Measurements from ENCODE around the gene ELOB.

ELOB gene

DNA sequence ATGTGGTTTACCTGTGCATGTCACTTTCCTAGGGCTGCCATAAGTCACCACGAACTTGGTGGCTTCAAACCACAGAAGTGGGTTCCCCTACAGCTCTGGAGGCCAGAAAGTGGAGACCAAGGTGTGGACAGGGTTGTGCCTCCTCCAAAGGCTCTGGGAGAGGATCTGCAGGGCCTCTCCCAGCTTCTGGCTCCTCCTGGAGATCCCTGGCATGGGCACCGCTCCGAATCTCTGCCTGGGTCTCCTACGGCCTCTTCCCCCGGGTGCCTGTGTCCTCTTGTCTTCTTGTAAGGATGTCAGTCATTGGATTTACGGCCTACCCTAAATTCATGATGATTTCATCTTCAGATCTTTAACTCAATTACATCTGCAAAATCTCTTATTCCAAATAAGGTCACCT is 27.1 kb downstream of the ELOB start:
- Histone ChIP-seq H3K27ac (ENCODE audit: low read depth, low read length) (no peak overlapping the region), H3K36me3 (ENCODE audit: insufficient read depth, low read length) (peaks cover 8% of the 10 kb centered on the region; the same call in 1 of the 2 replicates), H3K4me3 (ENCODE audit: low read length) (no peak overlapping the region), H3K9ac (ENCODE audit: low read depth, low read length) (no peak overlapping the region), H3K9me3 (ENCODE audit: insufficient read depth, low read depth, low read length) (no peaks in the 10 kb centered on the region), H3K4me1 (ENCODE audit: insufficient read depth, low read length) (peaks cover 6% of the 10 kb centered on the region), H3K27me3 (ENCODE audit: insufficient read depth, low read length) (no peaks in the 10 kb centered on the region)
- WGBS = 95% methylated on average over 6 of the region's 6 CpGs

DNA sequence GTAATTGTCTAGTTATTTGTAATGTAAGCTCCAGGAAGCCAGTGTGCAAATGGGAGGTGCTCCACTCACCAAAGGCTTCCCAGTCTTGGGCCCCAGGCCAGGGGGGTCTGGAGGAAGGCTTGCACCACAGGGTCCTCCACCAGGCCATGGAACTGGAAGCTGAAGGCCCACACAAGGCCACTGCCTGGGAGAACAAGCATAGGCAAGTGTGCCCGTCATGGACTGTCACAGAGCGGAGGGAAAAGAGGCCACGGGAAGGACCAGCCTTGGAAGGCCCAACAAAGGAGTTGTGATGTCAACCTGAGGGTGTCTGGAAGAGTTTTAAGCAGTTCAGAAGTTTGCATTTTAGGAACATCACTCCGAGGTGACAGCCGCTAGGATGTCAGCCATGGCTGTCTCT is 27.6 kb downstream of the ELOB start:
- Histone ChIP-seq H3K9me3 (ENCODE audit: insufficient read depth, low read depth, low read length) (no peaks in the 10 kb centered on the region), H3K4me1 (ENCODE audit: insufficient read depth, low read length) (peaks cover 1% of the 10 kb centered on the region), H3K36me3 (ENCODE audit: insufficient read depth, low read length) (peaks cover 5% of the 10 kb centered on the region; the same call in 1 of the 2 replicates), H3K27ac (ENCODE audit: low read depth, low read length) (no peak overlapping the region), H3K9ac (ENCODE audit: low read depth, low read length) (no peak overlapping the region), H3K27me3 (ENCODE audit: insufficient read depth, low read length) (no peaks in the 10 kb centered on the region), H3K4me3 (ENCODE audit: low read length) (no peak overlapping the region)
- 94% methylated on average over 5 of the region's 5 CpGs for WGBS

DNA sequence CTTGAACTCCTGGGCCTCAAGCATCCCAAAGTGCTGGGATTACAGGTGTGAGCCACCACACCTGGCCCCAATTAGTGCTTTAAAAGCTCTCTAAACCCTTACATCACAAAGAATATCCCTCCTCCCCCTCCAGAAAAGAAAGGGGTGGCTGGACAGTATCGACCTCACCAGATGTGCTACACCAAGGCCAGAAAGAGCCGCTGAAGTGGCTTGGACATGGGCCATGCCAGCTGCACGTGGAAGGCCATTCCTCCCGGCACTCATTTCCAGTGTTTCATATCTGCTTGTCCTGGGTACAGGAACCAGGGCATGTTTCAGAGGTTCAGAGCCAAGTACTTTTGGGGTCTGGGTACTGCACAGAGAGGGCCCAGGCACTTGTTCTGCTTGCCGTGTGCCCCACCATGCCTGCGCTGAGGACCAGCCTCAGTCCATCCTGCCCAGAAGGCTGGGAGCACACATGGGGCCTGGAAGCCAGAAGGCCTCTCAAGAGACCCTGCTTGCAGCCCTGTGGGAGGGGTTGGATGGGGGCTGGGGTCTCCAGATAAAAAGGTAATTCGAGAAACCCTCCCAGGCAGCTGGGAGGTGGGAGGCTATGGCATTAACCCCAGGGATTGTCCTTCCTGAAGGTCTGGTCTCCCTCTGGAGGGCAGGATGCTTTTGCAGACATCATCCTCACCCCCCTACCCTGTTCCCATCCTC is 28.2 kb downstream of the ELOB start:
- no peaks in the 10 kb centered on the region for H3K4me1 ChIP-seq (ENCODE audit: insufficient read depth, low read length)
- 0 out of 2 replicates have a peak, but pooled peaks cover 4% of the 10 kb centered on the region for H3K36me3 ChIP-seq (ENCODE audit: insufficient read depth, low read length)
- H3K27ac ChIP-seq (ENCODE audit: low read depth, low read length) = no peak overlapping the region
- H3K9ac ChIP-seq (ENCODE audit: low read depth, low read length) = no peak overlapping the region
- H3K27me3 ChIP-seq (ENCODE audit: insufficient read depth, low read length) = no peaks in the 10 kb centered on the region
- no peaks in the 10 kb centered on the region for H3K9me3 ChIP-seq (ENCODE audit: insufficient read depth, low read depth, low read length)
- H3K4me3 ChIP-seq (ENCODE audit: low read length) = no peak overlapping the region
- WGBS = 93% methylated on average over 7 of the region's 7 CpGs

DNA sequence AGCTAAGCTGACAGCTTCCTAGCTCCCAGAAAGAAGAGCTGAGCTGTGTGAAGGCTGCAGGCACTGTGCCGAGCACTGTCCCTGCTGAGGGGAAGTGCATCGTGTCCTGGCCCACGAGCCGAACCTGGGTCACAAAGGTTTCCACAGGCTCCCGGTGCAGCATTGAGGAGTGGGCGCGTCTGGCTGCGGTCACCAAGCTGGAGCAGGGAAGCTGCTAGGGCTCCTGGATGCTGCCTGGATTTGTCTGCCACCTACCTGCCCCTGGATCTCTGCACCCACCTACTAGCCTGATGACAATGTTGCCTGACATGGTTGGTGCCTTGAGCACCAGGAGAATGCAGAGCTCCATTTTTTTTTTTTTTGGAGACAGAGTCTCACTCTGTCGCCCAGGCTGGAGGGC is 31.1 kb downstream of the ELOB start:
- WGBS = 89% methylated on average over 9 of the region's 9 CpGs
- Histone ChIP-seq H3K4me1 (ENCODE audit: insufficient read depth, low read length) (no peaks in the 10 kb centered on the region), H3K9ac (ENCODE audit: low read depth, low read length) (no peak overlapping the region)

DNA sequence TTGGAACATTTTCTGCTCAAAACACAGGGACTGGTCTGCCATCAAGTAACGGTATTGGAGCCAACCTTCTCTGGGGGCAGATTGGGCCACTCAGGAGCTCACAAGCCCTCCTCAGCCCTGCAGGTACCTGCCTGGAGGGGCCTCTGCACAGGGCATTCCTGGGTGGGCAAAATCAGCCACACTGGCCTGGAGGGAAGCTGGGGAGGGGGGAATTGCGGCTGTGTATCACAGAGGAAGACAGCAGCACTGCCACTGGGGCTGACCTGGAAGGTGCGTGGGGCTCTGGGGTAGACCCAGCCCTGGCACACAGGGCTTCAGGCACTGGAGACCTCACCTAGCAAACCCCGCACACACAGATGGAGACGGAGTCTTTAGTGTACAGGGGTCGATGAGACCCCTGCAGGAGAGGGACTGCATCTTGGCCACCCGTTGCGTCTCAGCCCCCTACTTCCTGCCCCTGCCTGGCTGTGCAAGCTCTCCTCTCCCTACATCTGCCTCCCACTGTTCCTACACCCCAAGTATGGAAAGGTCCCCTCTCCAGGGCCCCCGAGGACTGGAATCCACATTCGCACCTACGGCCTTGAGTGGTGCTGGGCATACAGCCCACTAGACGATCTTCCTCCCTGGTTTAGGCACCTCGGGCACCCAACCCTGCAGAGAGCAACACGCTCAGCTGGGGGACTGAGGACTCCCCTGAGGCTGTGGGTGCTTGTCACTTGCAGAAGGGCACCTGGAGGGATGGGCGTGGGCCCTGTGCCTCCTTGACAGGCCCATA is 31.8 kb downstream of the ELOB start:
- Histone ChIP-seq H3K4me3 (ENCODE audit: low read length) (no peak overlapping the region), H3K9me3 (ENCODE audit: insufficient read depth, low read depth, low read length) (no peaks in the 10 kb centered on the region), H3K27me3 (ENCODE audit: insufficient read depth, low read length) (no peaks in the 10 kb centered on the region), H3K9ac (ENCODE audit: low read depth, low read length) (no peak overlapping the region), H3K4me1 (ENCODE audit: insufficient read depth, low read length) (no peaks in the 10 kb centered on the region), H3K27ac (ENCODE audit: low read depth, low read length) (no peak overlapping the region), H3K36me3 (ENCODE audit: insufficient read depth, low read length) (0 out of 2 replicates have a peak, but pooled peaks cover 4% of the 10 kb centered on the region)
- WGBS = 86% methylated on average over 15 of the region's 15 CpGs

More for the DNA sequence above, 31.1 kb downstream of the ELOB start:
- no peak overlapping the region for H3K27ac ChIP-seq (ENCODE audit: low read depth, low read length)
- H3K36me3 ChIP-seq (ENCODE audit: insufficient read depth, low read length) = 0 out of 2 replicates have a peak, but pooled peaks cover 4% of the 10 kb centered on the region
- no peaks in the 10 kb centered on the region for H3K9me3 ChIP-seq (ENCODE audit: insufficient read depth, low read depth, low read length)
- H3K4me3 ChIP-seq (ENCODE audit: low read length) = no peak overlapping the region
- no peaks in the 10 kb centered on the region for H3K27me3 ChIP-seq (ENCODE audit: insufficient read depth, low read length)

DNA sequence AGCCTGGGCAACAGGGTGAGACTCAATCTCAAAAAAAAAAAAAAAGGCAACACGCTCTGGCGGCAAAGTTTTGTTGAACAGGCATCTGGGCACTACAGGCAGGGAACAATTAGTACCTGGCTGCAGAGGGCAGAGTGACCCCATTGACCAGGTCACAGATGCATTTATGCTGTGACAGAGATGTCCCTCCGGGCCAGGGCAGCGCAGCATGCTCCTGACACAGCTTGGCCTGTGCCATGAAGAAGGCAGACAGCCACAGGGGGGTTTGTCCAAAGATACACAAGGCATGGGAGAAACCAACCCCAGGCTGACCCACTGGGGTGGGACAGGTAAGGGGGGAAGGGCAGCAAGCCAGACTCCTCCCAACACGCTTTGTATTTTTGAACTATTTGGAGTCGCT is 32.4 kb downstream of the ELOB start:
- Histone ChIP-seq H3K27me3 (ENCODE audit: insufficient read depth, low read length) (no peaks in the 10 kb centered on the region), H3K27ac (ENCODE audit: low read depth, low read length) (no peak overlapping the region), H3K4me3 (ENCODE audit: low read length) (no peak overlapping the region), H3K9ac (ENCODE audit: low read depth, low read length) (no peak overlapping the region), H3K4me1 (ENCODE audit: insufficient read depth, low read length) (no peaks in the 10 kb centered on the region), H3K9me3 (ENCODE audit: insufficient read depth, low read depth, low read length) (no peaks in the 10 kb centered on the region), H3K36me3 (ENCODE audit: insufficient read depth, low read length) (0 out of 2 replicates have a peak, but pooled peaks cover 4% of the 10 kb centered on the region)
- 92% methylated on average over 6 of the region's 6 CpGs for WGBS

DNA sequence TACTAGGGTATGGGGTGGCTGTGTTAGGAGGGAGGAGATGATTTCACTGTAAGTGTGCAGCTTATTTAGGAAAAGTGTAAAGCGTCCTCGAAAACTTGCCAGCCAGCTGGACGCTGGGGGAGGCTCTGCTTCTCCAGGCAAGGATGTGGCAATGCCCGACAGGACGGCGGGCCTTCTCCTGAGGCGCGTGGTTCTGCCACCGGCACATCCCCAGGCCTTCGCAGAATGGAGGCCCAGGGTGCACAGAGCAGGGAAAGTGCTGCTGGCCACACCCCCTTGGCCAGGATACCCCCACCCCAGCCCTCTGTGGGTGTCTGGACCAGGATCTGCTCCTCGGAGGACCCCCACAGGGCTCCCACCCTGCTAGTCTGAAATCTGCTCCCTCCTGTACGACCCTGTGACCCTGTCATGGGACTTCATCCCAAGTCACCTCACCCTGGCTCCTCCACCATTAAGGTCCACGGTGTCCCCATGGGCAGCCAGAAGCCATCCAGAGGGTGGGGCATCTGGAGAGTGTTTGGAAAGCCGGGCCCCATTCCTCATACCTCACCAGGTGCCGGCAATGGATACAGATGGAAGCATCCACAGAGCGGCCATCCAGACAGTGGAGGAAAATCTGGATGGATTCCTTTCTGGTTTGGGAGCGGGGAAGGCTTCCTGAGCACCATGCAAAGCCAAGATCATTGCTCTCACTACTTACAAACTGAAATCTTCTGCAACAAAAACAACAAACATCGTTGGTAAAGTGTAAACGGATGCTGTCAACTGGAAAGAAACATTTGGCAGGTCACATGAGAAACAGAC is 33.9 kb downstream of the ELOB start:
- H3K36me3 ChIP-seq (ENCODE audit: insufficient read depth, low read length) = no peaks in the 10 kb centered on the region
- no peak overlapping the region for H3K9ac ChIP-seq (ENCODE audit: low read depth, low read length)
- no peaks in the 10 kb centered on the region for H3K27me3 ChIP-seq (ENCODE audit: insufficient read depth, low read length)
- 91% methylated on average over 19 of the region's 19 CpGs for WGBS
- H3K9me3 ChIP-seq (ENCODE audit: insufficient read depth, low read depth, low read length) = no peaks in the 10 kb centered on the region
- H3K4me1 ChIP-seq (ENCODE audit: insufficient read depth, low read length) = no peaks in the 10 kb centered on the region
- no peak overlapping the region for H3K27ac ChIP-seq (ENCODE audit: low read depth, low read length)
- no peak overlapping the region for H3K4me3 ChIP-seq (ENCODE audit: low read length)

DNA sequence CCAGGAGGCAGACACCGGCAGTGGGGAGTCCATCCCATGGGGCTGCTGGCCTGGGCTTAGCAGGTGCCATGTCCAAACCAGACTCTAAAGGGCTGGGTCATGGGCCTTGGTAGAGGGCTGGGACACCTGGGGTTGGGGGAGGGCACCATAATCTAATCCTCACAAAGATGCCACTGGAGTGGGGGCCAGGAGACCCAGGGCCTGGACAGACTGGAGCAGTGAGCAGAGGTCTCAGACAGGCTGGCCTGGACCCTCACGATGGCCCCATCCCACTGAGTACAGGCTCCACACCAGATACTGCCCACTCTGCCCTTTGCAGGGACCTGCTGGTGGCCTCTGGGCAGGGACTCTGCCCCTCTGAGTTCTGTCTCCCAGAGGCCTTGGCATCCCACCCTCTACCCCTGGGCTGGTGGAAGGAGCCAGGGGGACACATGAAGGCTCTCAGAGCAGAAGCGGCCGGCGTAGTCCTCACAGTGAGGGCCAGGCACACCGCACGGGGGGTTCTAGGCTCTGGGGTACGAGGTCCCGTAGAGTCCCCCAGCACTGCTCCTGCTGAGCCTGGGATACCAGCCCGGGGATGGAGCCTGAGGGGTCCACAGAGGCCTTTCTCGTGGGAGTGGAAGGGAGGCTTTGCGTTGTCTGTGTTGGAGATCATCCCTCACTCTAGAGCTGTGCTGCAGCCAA is 34.6 kb downstream of the ELOB start:
- no peaks in the 10 kb centered on the region for H3K4me1 ChIP-seq (ENCODE audit: insufficient read depth, low read length)
- no peaks in the 10 kb centered on the region for H3K36me3 ChIP-seq (ENCODE audit: insufficient read depth, low read length)
- 93% methylated on average over 12 of the region's 12 CpGs for WGBS

DNA sequence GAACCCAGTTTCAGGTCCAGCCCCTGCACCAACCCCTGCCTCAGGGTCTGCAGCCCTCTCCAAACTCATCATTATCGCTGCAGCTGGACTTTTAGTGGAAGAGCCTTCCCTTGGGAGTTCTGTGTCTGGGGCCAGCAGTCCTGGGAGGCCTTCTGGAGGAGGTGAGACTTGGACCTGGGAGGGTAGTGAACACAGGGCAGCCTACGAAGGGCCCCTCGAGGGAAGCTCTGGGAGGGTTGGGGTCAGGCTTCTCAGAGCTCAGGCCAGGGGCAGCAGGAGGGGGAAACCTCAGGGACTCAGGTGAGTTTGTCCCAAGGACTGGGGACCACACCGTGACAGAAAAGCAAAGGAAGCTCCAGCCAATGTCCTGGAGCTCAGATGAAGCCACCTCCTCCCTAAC is 35.9 kb downstream of the ELOB start:
- H3K27me3 ChIP-seq (ENCODE audit: insufficient read depth, low read length) = no peaks in the 10 kb centered on the region
- H3K4me3 ChIP-seq (ENCODE audit: low read length) = no peak overlapping the region
- H3K36me3 ChIP-seq (ENCODE audit: insufficient read depth, low read length) = no peaks in the 10 kb centered on the region
- WGBS = 92% methylated on average over 4 of the region's 4 CpGs
- no peaks in the 10 kb centered on the region for H3K4me1 ChIP-seq (ENCODE audit: insufficient read depth, low read length)
- no peak overlapping the region for H3K9ac ChIP-seq (ENCODE audit: low read depth, low read length)
- H3K27ac ChIP-seq (ENCODE audit: low read depth, low read length) = no peak overlapping the region
- no peaks in the 10 kb centered on the region for H3K9me3 ChIP-seq (ENCODE audit: insufficient read depth, low read depth, low read length)

More for the DNA sequence above, 34.6 kb downstream of the ELOB start:
- Histone ChIP-seq H3K4me3 (ENCODE audit: low read length) (no peak overlapping the region), H3K9me3 (ENCODE audit: insufficient read depth, low read depth, low read length) (no peaks in the 10 kb centered on the region), H3K9ac (ENCODE audit: low read depth, low read length) (no peak overlapping the region), H3K27me3 (ENCODE audit: insufficient read depth, low read length) (no peaks in the 10 kb centered on the region), H3K27ac (ENCODE audit: low read depth, low read length) (no peak overlapping the region)

DNA sequence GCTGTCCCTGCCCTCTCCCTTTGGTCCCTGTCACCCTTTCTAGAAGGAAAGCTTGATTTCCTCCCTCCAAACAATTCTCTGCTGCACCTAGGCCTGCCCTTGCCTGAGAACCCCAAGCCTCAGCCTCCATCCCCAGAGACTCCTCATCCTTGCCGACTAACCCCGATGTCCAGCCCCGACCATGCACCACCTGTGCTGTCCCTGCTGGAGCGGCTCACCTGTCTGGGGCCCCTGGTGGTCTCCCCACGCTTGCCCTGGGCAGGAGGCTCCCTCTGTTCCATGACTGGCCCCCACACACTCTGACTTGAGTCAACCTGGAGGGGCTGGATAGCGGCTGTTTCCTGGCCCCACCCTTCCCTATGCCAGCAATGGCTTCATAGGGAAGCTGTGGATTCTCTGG is 36.6 kb downstream of the ELOB start:
- Histone ChIP-seq H3K36me3 (ENCODE audit: insufficient read depth, low read length) (no peaks in the 10 kb centered on the region), H3K4me3 (ENCODE audit: low read length) (no peak overlapping the region), H3K4me1 (ENCODE audit: insufficient read depth, low read length) (no peaks in the 10 kb centered on the region), H3K9ac (ENCODE audit: low read depth, low read length) (no peak overlapping the region), H3K27me3 (ENCODE audit: insufficient read depth, low read length) (no peaks in the 10 kb centered on the region), H3K9me3 (ENCODE audit: insufficient read depth, low read depth, low read length) (no peaks in the 10 kb centered on the region), H3K27ac (ENCODE audit: low read depth, low read length) (no peak overlapping the region)
- 87% methylated on average over 6 of the region's 6 CpGs for WGBS

All from HUES64 (cell line).